ENCODE measurements around the gene BIRC2. TPM values are rescaled to one million over a fixed set of nuclear protein-coding genes. Genes with fewer than 3 reads are reported as not detected.
A peak's percentile ranks its signal among the peaks of the same experiment; 100 is the strongest.
"Not testable (repeated sequence)": the region's sequence is repeated elsewhere in the genome, so short reads cannot be mapped to it uniquely, and the experiment has no call there.

The BIRC2 gene
- total RNA-seq, 1 experiment from 2014 or later, result 53.5 TPM

DNA sequence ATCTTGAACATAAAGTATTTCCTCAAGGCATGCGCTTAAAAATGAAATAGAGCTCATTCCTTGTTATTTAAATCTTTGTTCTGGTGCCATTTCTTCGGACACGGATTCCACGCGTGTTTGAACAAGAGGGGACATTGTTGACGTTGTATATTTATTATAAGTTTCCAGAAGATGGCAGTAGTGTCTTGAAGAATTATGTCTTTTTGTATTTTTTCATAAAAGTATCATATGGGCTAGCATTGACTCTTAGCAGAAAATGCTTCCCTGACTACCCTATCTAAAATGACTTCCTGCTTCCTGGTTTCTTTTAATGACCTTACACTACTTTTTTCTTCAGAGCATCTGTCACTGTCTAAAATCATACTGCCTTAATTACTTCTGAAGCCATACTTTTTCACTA lies 20.4 kb downstream of the BIRC2 start:
- no peaks in the 10 kb centered on the region; the same call in 1 of the 2 replicates for H3K9me3 ChIP-seq
- no peaks in the 10 kb centered on the region for H3K4me1 ChIP-seq
- Mint-ChIP-seq H3K9me3 (ENCODE audit: unreplicated experiment) (peaks cover 9% of the 10 kb centered on the region), H3K4me1 (ENCODE audit: low read depth, unreplicated experiment) (no peaks in the 10 kb centered on the region), H3K36me3 (ENCODE audit: insufficient read depth, unreplicated experiment) (peaks cover 61% of the 10 kb centered on the region), H3K27me3 (ENCODE audit: insufficient read depth, unreplicated experiment) (no peaks in the 10 kb centered on the region), H3K27ac (ENCODE audit: unreplicated experiment) (no peak overlapping the region), H3K4me3 (ENCODE audit: unreplicated experiment) (no peak overlapping the region)
- ChIA-PET CTCF (interaction anchor here (0.6 to 1.4 kb wide), 7 partner anchors 17 to 246 kb away, joined by 3 to 10 read pairs (median 4); no protein-coding TSS in a partner anchor), POLR2A (no interaction called here)
- no peak overlapping the region for H3K4me3 ChIP-seq (ENCODE audit: low read depth, low read length)
- H3K36me3 ChIP-seq (ENCODE audit: control insufficient read depth, insufficient read depth, low read length), result peaks cover 6% of the 10 kb centered on the region
- TF ChIP-seq, protein P1, sequence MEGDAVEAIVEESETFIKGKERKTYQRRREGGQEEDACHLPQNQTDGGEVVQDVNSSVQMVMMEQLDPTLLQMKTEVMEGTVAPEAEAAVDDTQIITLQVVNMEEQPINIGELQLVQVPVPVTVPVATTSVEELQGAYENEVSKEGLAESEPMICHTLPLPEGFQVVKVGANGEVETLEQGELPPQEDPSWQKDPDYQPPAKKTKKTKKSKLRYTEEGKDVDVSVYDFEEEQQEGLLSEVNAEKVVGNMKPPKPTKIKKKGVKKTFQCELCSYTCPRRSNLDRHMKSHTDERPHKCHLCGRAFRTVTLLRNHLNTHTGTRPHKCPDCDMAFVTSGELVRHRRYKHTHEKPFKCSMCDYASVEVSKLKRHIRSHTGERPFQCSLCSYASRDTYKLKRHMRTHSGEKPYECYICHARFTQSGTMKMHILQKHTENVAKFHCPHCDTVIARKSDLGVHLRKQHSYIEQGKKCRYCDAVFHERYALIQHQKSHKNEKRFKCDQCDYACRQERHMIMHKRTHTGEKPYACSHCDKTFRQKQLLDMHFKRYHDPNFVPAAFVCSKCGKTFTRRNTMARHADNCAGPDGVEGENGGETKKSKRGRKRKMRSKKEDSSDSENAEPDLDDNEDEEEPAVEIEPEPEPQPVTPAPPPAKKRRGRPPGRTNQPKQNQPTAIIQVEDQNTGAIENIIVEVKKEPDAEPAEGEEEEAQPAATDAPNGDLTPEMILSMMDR (IDR thresholded peaks at IDR 0.05; ENCODE audit: insufficient read depth in 1 of 2, low read depth in 1 of 2, low read length in 1 of 2, severe bottlenecking in 1 of 2, unreplicated experiment in 1 of 2), result peak; percentile 25 to 46
- intact Hi-C loops (cut with micrococcal nuclease; ENCODE audit: unreplicated experiment), result loop anchor here (1.0 kb wide), 3 partner anchors 128 to 299 kb away; no protein-coding TSS in a partner anchor
- BruUV-seq (replicated peaks), result no TSS peak
- no peaks in the 10 kb centered on the region for H3K27me3 ChIP-seq (replicated peaks; ENCODE audit: control insufficient read depth, insufficient read depth, low read length)
- DNase-seq, result no peak

DNA sequence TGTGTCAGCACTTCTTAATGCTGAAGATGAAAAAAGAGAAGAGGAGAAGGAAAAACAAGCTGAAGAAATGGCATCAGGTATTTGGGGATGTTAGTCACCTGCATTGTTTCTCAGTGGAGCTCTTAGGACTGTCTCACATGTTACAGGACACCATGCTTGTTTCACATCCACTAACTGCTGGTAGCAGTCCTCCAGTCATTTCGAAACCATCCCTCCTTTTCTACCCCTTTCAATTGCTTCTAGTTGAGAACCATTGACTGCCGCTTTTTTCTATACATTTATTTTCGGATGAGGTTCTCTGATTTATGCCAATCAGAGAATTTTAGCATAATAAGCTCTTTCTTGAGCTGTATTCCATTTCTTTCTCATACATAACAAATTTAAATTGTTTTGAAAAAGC lies 21.5 kb downstream of the BIRC2 start:
- H3K36me3 ChIP-seq (ENCODE audit: control insufficient read depth, insufficient read depth, low read length), result peaks cover 6% of the 10 kb centered on the region
- no peak overlapping the region for H3K4me3 ChIP-seq (ENCODE audit: low read depth, low read length)
- no peak for DNase-seq
- Mint-ChIP-seq H3K4me3 (ENCODE audit: unreplicated experiment) (no peak overlapping the region), H3K27me3 (ENCODE audit: insufficient read depth, unreplicated experiment) (no peaks in the 10 kb centered on the region), H3K36me3 (ENCODE audit: insufficient read depth, unreplicated experiment) (peaks cover 56% of the 10 kb centered on the region), H3K9me3 (ENCODE audit: unreplicated experiment) (peaks cover 9% of the 10 kb centered on the region), H3K27ac (ENCODE audit: unreplicated experiment) (no peak overlapping the region), H3K4me1 (ENCODE audit: low read depth, unreplicated experiment) (no peaks in the 10 kb centered on the region)
- no peaks in the 10 kb centered on the region for H3K27me3 ChIP-seq (replicated peaks; ENCODE audit: control insufficient read depth, insufficient read depth, low read length)
- CTCF ChIA-PET, result interaction anchor here (1.2 kb wide), 1 partner anchor 245 kb away, joined by 3 read pairs; no protein-coding TSS in a partner anchor
- H3K9me3 ChIP-seq, result no peaks in the 10 kb centered on the region; the same call in 1 of the 2 replicates
- intact Hi-C loops (cut with micrococcal nuclease; ENCODE audit: unreplicated experiment), result no loop called here
- no TSS peak for BruUV-seq (replicated peaks)
- H3K4me1 ChIP-seq, result no peaks in the 10 kb centered on the region
- POLR2A ChIA-PET, result no interaction called here
- TF ChIP-seq, protein P1 (IDR thresholded peaks at IDR 0.05; ENCODE audit: insufficient read depth in 1 of 2, low read depth in 1 of 2, low read length in 1 of 2, severe bottlenecking in 1 of 2, unreplicated experiment in 1 of 2), result no peak

DNA sequence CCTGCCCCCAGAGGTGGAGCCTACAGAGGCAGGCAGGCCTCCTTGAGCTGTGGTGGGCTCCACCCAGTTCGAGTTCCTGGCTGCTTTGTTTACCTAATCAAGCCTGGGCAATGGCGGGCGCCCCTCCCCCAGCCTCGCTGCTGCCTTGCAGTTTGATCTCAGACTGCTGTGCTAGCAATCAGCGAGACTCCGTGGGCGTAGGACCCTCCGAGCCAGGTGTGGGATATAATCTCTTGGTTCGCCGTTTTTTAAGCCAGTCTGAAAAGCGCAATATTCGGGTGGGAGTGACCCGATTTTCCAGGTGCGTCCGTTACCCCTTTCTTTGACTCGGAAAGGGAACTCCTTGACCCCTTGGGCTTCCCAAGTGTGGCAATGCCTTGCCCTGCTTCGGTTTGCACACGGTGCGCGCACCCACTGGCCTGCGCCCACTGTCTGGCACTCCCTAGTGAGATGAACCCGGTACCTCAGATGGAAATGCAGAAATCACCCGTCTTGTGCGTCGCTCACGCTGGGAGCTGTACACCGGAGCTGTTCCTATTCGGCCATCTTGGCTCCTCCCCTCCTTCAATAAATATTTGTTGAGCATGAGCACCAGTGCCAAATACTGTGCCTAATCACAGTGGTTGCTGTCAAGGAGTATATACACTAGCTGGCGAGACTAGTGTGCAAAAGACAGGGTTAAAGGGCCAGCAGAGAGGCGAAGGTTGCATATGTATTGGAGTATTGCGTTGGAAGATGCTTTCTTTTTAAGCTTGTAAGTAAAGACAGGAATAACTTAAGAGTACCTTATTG lies 27.8 kb downstream of the BIRC2 start:
- H3K27ac Mint-ChIP-seq (ENCODE audit: unreplicated experiment); DNase-seq; H3K4me1 ChIP-seq; intact Hi-C loops (cut with micrococcal nuclease; ENCODE audit: unreplicated experiment); H3K4me3 Mint-ChIP-seq (ENCODE audit: unreplicated experiment); H3K9me3 Mint-ChIP-seq (ENCODE audit: unreplicated experiment); H3K4me1 Mint-ChIP-seq (ENCODE audit: low read depth, unreplicated experiment); H3K4me3 ChIP-seq (ENCODE audit: low read depth, low read length); H3K27me3 ChIP-seq (replicated peaks; ENCODE audit: control insufficient read depth, insufficient read depth, low read length); H3K36me3 ChIP-seq (ENCODE audit: control insufficient read depth, insufficient read depth, low read length); BruUV-seq (replicated peaks); H3K9me3 ChIP-seq; H3K27me3 Mint-ChIP-seq (ENCODE audit: insufficient read depth, unreplicated experiment): not testable (repeated sequence)
- POLR2A ChIA-PET, result interaction anchor here (0.6 to 1.0 kb wide), 2 partner anchors 9 to 272 kb away, joined by 3 read pairs; no protein-coding TSS in a partner anchor
- CTCF ChIA-PET, result interaction anchor here (1.2 kb wide), 1 partner anchor 16 kb away, joined by 3 read pairs; no protein-coding TSS in a partner anchor
- H3K36me3 Mint-ChIP-seq (ENCODE audit: insufficient read depth, unreplicated experiment), result peaks cover 40% of the 10 kb centered on the region

All from Caco-2 (cell line).